ENCODE measurements around the gene NRP2.

Gene NRP2, protein sequence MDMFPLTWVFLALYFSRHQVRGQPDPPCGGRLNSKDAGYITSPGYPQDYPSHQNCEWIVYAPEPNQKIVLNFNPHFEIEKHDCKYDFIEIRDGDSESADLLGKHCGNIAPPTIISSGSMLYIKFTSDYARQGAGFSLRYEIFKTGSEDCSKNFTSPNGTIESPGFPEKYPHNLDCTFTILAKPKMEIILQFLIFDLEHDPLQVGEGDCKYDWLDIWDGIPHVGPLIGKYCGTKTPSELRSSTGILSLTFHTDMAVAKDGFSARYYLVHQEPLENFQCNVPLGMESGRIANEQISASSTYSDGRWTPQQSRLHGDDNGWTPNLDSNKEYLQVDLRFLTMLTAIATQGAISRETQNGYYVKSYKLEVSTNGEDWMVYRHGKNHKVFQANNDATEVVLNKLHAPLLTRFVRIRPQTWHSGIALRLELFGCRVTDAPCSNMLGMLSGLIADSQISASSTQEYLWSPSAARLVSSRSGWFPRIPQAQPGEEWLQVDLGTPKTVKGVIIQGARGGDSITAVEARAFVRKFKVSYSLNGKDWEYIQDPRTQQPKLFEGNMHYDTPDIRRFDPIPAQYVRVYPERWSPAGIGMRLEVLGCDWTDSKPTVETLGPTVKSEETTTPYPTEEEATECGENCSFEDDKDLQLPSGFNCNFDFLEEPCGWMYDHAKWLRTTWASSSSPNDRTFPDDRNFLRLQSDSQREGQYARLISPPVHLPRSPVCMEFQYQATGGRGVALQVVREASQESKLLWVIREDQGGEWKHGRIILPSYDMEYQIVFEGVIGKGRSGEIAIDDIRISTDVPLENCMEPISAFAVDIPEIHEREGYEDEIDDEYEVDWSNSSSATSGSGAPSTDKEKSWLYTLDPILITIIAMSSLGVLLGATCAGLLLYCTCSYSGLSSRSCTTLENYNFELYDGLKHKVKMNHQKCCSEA

GRCh38 chr2:205682239-205682970 is at the start of gene NRP2:
NRP2 (plus strand) TSS chr2:205682501; CDS start chr2:205683291, 790 bp downstream.
- Histone ChIP-seq H3K9me2 (replicated peaks; ENCODE audit: control insufficient read depth, low read length) (no peaks in the 10 kb centered on the region), H4K20me1 (ENCODE audit: control insufficient read depth, insufficient read depth, low read depth, low read length) (no peaks in the 10 kb centered on the region), H3K27me3 (ENCODE audit: control insufficient read depth, low read length) (no peaks in the 10 kb centered on the region), H3K9me3 (ENCODE audit: control insufficient read depth, insufficient read depth, low read length) (no peaks in the 10 kb centered on the region), H3K4me3 (ENCODE audit: low read length) (peak within 1 kb of the TSS; percentile 78), H3K27ac (ENCODE audit: low read depth, low read length) (peak within 1 kb of the TSS; percentile 59), H3K4me1 (ENCODE audit: control insufficient read depth, low read length) (peaks cover 41% of the 10 kb centered on the region), H3K36me3 (ENCODE audit: control insufficient read depth, low read length) (no peaks in the 10 kb centered on the region), H3K79me2 (ENCODE audit: control insufficient read depth, low read length) (peaks cover 19% of the 10 kb centered on the region), H3F3A (ENCODE audit: control insufficient read depth, insufficient read depth) (peaks cover 12% of the 10 kb centered on the region), H3K4me2 (ENCODE audit: low read length) (peak within 1 kb of the TSS; percentile 77)
- TF ChIP-seq, protein P1, sequence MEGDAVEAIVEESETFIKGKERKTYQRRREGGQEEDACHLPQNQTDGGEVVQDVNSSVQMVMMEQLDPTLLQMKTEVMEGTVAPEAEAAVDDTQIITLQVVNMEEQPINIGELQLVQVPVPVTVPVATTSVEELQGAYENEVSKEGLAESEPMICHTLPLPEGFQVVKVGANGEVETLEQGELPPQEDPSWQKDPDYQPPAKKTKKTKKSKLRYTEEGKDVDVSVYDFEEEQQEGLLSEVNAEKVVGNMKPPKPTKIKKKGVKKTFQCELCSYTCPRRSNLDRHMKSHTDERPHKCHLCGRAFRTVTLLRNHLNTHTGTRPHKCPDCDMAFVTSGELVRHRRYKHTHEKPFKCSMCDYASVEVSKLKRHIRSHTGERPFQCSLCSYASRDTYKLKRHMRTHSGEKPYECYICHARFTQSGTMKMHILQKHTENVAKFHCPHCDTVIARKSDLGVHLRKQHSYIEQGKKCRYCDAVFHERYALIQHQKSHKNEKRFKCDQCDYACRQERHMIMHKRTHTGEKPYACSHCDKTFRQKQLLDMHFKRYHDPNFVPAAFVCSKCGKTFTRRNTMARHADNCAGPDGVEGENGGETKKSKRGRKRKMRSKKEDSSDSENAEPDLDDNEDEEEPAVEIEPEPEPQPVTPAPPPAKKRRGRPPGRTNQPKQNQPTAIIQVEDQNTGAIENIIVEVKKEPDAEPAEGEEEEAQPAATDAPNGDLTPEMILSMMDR (IDR thresholded peaks at IDR 0.05; ENCODE audit: low read depth, low read length, poor library complexity, severe bottlenecking) = no peak

DNA sequence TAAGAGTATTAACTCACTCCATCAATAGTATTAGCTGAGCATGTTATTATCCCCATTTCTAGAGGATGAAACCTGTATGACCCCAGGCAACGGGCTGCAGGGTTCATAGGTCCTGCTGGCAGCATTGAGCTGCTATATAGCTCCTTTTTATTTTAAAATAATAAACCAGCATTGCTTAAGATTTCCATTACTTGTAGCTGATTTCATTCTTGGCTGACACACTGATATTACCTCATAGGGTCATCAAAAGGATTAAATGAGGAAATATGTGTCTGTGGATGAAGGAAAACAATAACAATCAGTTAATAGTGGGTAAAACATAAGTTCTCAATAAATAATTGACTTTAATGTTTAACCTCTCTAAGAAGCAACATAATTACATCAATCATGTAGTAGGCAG is 48.3 kb upstream of the NRP2 start:
- no peak overlapping the region for H3K4me2 ChIP-seq (ENCODE audit: low read length)
- H3K4me1 ChIP-seq (ENCODE audit: control insufficient read depth, low read length) = no peaks in the 10 kb centered on the region
- no peaks in the 10 kb centered on the region for H3K9me3 ChIP-seq (ENCODE audit: control insufficient read depth, insufficient read depth, low read length)
- H3K4me3 ChIP-seq (ENCODE audit: low read length) = no peak overlapping the region
- H3K27me3 ChIP-seq (ENCODE audit: control insufficient read depth, low read length) = peaks cover 3% of the 10 kb centered on the region
- no peaks in the 10 kb centered on the region for H3K36me3 ChIP-seq (ENCODE audit: control insufficient read depth, low read length)
- no peaks in the 10 kb centered on the region for H3F3A ChIP-seq (ENCODE audit: control insufficient read depth, insufficient read depth)
- H4K20me1 ChIP-seq (ENCODE audit: control insufficient read depth, insufficient read depth, low read depth, low read length) = no peaks in the 10 kb centered on the region
- H3K27ac ChIP-seq (ENCODE audit: low read depth, low read length) = no peak overlapping the region
- no peak for TF ChIP-seq EZH2phosphoT487 (IDR thresholded peaks at IDR 0.05; ENCODE audit: borderline replicate concordance, low read length)
- TF ChIP-seq, protein P1 (IDR thresholded peaks at IDR 0.05; ENCODE audit: low read depth, low read length, poor library complexity, severe bottlenecking) = no peak
- no peaks in the 10 kb centered on the region for H3K9me2 ChIP-seq (replicated peaks; ENCODE audit: control insufficient read depth, low read length)
- no peaks in the 10 kb centered on the region for H3K79me2 ChIP-seq (ENCODE audit: control insufficient read depth, low read length)

- TF ChIP-seq, protein P1 (IDR thresholded peaks at IDR 0.05; ENCODE audit: low read depth, low read length, poor library complexity, severe bottlenecking) = no peak
- no peak for TF ChIP-seq EZH2phosphoT487 (IDR thresholded peaks at IDR 0.05; ENCODE audit: borderline replicate concordance, low read length)
- Histone ChIP-seq H3K9me3 (ENCODE audit: control insufficient read depth, insufficient read depth, low read length) (no peaks in the 10 kb centered on the region), H3F3A (ENCODE audit: control insufficient read depth, insufficient read depth) (no peaks in the 10 kb centered on the region), H4K20me1 (ENCODE audit: control insufficient read depth, insufficient read depth, low read depth, low read length) (no peaks in the 10 kb centered on the region), H3K4me2 (ENCODE audit: low read length) (no peak overlapping the region), H3K4me3 (ENCODE audit: low read length) (no peak overlapping the region), H3K9me2 (replicated peaks; ENCODE audit: control insufficient read depth, low read length) (no peaks in the 10 kb centered on the region), H3K79me2 (ENCODE audit: control insufficient read depth, low read length) (no peaks in the 10 kb centered on the region), H3K36me3 (ENCODE audit: control insufficient read depth, low read length) (no peaks in the 10 kb centered on the region), H3K27me3 (ENCODE audit: control insufficient read depth, low read length) (peaks cover 6% of the 10 kb centered on the region), H3K27ac (ENCODE audit: low read depth, low read length) (no peak overlapping the region), H3K4me1 (ENCODE audit: control insufficient read depth, low read length) (no peaks in the 10 kb centered on the region)
Measured at GRCh38 chr2:205636549-205637319, 45.6 kb upstream of the NRP2 start.

Measured in DOHH2 (cell line).